Neutrophil (primary cell): Measurements from ENCODE around the gene EPHA4.

Experiments used
- H3K27ac ChIP-seq: fragments of 200-600 bp; sonication (generic); 2 replicates; pipeline ENCODE4 v1.5.1; 2016; ENCODE audit warnings: mild to moderate bottlenecking, moderate library complexity
- H3K27me3 ChIP-seq: fragments of 200-600 bp; sonication (generic); 2 replicates; pipeline ENCODE4 v1.6.0; 2016; ENCODE audit warnings: mild to moderate bottlenecking
- H3K36me3 ChIP-seq: fragments of 200-600 bp; sonication (generic); 2 replicates; pipeline ENCODE4 v1.5.1; 2017
- H3K4me1 ChIP-seq, 2 experiments: fragments of 200-600 bp in 1 of 2; sonication (generic) in 1 of 2; 1 replicate in 1 of 2; 2 replicates in 1 of 2; pipeline versions ENCODE4 v1.5.1 to v1.6.1; 2013 to 2016; ENCODE audit warnings: low read depth in 1 of 2, low read length in 1 of 2, mild to moderate bottlenecking in 1 of 2, moderate library complexity in 1 of 2; ENCODE audit not compliant: control insufficient read depth in 1 of 2, insufficient read depth in 1 of 2
- H3K4me3 ChIP-seq, 2 experiments: fragments of 200-600 bp in 1 of 2; sonication (generic) in 1 of 2; 1 replicate in 1 of 2; 2 replicates in 1 of 2; pipeline ENCODE4 v1.5.1; 2013 to 2016; ENCODE audit warnings: low read depth in 1 of 2, low read length in 1 of 2, mild to moderate bottlenecking in 1 of 2, moderate library complexity in 1 of 2
- H3K9me3 ChIP-seq: fragments of 200-600 bp; sonication (generic); 2 replicates; pipeline ENCODE4 v1.5.1; 2016
- TF ChIP-seq, protein P1 (sequence below): fragments of 200-600 bp; sonication (generic); IDR thresholded peaks from 2 replicates; pipeline ENCODE4 v1.5.1; 2016; ENCODE audit warnings: antibody characterized with exemption

Gene EPHA4

DNA sequence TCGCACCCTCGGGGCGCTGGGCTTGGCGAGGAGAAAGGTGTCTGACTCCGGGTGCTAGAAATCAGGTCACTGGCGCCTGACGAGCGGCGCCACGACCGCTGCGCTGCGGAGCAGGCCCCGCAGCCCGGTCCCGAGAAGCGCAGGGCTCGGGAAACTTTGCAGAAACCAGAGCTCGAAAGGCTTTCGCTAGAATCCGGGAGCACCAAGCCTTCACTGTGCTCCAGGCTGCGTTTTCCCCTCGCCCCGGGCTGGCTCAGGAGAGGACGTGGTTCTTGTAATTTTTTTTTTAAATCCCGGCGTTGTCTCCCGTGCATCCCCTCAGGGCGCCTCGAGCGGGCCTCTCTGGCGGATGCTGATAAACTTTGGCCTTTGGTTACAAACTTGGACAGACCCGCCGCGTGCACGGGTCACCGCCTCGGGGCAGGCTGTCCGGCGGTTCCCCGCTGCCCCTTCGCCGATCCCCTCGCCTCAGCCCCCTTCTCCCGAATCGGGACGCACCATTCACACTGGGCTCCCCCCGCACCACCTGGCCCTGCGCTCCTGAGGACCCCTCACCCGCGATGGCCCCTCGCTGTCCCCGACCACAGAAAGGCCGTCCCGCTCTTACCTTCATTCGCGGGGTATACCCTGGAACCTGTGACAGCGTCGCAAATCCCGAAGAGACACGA lies 419 bp downstream of the EPHA4 start:
- TF ChIP-seq, protein P1, sequence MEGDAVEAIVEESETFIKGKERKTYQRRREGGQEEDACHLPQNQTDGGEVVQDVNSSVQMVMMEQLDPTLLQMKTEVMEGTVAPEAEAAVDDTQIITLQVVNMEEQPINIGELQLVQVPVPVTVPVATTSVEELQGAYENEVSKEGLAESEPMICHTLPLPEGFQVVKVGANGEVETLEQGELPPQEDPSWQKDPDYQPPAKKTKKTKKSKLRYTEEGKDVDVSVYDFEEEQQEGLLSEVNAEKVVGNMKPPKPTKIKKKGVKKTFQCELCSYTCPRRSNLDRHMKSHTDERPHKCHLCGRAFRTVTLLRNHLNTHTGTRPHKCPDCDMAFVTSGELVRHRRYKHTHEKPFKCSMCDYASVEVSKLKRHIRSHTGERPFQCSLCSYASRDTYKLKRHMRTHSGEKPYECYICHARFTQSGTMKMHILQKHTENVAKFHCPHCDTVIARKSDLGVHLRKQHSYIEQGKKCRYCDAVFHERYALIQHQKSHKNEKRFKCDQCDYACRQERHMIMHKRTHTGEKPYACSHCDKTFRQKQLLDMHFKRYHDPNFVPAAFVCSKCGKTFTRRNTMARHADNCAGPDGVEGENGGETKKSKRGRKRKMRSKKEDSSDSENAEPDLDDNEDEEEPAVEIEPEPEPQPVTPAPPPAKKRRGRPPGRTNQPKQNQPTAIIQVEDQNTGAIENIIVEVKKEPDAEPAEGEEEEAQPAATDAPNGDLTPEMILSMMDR: no peak
- peak overlapping the region; percentile 57 to 70 for H3K4me3 ChIP-seq
- peaks cover 33 to 37% of the 10 kb centered on the region in 2 experiments for H3K4me1 ChIP-seq
- peaks cover 99% of the 10 kb centered on the region for H3K27me3 ChIP-seq
- H3K36me3 ChIP-seq: no peaks in the 10 kb centered on the region
- H3K9me3 ChIP-seq: no peaks in the 10 kb centered on the region
- peak overlapping the region; percentile 61 for H3K27ac ChIP-seq

- H3K27me3 ChIP-seq: peaks cover 96% of the 10 kb centered on the region
- no peaks in the 10 kb centered on the region for H3K9me3 ChIP-seq
- TF ChIP-seq, protein P1: no peak
- H3K4me1 ChIP-seq: peaks cover 33 to 37% of the 10 kb centered on the region in 2 experiments
- no peaks in the 10 kb centered on the region for H3K36me3 ChIP-seq
- no peak overlapping the region for H3K27ac ChIP-seq
- H3K4me3 ChIP-seq: peak overlapping the region; percentile 57 to 70
These were observed 1.0 kb downstream of the EPHA4 start for GRCh38 chr2:221571025-221571550.

DNA sequence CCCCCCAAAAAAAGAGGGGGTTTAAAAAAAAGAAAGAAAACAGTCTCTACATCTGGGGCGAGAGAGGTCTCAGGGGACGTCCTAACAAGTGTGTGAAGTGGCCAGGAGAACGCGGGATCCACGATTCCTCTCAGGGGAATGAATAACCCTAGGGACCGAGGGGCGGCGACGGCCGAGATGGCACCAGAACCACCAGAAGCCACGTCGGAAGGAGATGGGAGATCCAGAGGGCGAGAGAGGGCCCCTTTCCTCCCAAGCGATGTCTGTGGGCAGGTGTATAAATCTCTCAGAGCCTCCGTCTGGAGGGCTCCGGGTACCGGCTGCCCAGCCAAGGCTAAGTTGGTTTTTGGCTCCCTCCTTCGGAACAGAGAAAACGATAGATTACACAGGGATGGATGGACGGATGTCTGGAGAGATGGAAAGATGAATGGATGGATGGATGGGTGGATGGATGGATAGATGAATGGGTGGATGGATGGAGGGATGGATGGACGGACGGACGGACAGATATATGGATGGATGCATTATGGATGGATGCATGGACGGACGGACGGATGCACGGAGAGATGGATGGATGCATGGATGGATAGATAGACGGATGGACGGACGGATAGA lies 1.7 kb downstream of the EPHA4 start:
- peaks cover 33 to 37% of the 10 kb centered on the region in 2 experiments for H3K4me1 ChIP-seq
- no peaks in the 10 kb centered on the region for H3K9me3 ChIP-seq
- H3K27ac ChIP-seq: no peak overlapping the region
- peak overlapping the region; percentile 48 to 70 for H3K4me3 ChIP-seq
- peaks cover 95% of the 10 kb centered on the region for H3K27me3 ChIP-seq
- TF ChIP-seq, protein P1: no peak
- no peaks in the 10 kb centered on the region for H3K36me3 ChIP-seq

DNA sequence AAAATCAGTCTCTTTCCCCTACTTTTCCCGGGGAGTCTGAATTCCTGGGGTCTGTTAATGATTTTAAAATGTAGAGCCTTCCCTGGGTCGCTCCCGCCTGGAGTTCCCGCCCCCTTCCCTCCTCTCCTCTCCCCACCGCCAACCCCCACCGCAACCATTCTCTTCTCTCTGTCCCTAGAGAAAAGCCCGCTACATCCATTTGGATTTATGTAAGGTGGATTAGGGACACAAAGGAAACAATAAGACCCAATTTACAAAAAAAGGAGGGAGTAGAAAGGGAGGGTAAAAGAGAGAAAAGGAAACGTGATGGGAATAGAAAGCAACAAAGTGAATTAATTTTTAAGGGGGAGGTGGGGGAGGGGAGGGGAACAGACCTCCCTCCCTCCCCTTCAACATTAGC lies 2.2 kb downstream of the EPHA4 start:
- Histone ChIP-seq H3K9me3 (no peaks in the 10 kb centered on the region), H3K36me3 (no peaks in the 10 kb centered on the region), H3K27me3 (peaks cover 94% of the 10 kb centered on the region), H3K27ac (no peak overlapping the region), H3K4me3 (no peak overlapping the region), H3K4me1 (peaks cover 33 to 37% of the 10 kb centered on the region in 2 experiments)
- TF ChIP-seq, protein P1: no peak

DNA sequence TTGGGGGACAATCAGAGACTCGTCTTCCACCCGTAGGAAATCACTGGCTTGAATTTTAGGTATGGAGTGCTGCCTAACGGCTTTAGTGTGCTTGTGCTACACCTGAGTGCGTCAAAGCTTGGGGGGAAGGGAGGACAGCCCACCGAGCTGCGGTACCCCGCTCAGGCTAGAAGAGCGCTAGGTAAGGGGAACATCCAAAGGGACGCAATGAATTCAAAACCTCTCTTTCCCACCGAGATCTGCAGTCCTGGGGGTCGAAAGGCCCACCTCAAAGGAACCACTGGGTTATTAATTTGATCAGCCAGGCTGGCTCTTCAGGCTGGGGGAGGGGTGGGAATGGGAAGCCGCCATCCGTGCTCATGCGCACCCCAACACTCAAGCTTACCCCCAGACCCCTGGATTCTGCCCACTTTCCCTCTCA lies 2.7 kb downstream of the EPHA4 start:
- H3K27me3 ChIP-seq: peaks cover 90% of the 10 kb centered on the region
- TF ChIP-seq, protein P1: no peak
- H3K27ac ChIP-seq: no peak overlapping the region
- peaks cover 33 to 37% of the 10 kb centered on the region in 2 experiments for H3K4me1 ChIP-seq
- H3K4me3 ChIP-seq: no peak overlapping the region
- no peaks in the 10 kb centered on the region for H3K9me3 ChIP-seq
- H3K36me3 ChIP-seq: no peaks in the 10 kb centered on the region
